ENCODE data around the gene RHBDD1. TPM values are rescaled to one million over a fixed set of nuclear protein-coding genes. Genes with fewer than 3 reads are reported as not detected.

The RHBDD1 gene
- total and polyA plus RNA-seq, 9 donors: 11.5 to 95.8 (median 49.5) TPM

- Histone ChIP-seq H3K27me3 (no peaks in the 10 kb centered on the region), H3K4me1 (ENCODE audit: insufficient read depth) (no peaks in the 10 kb centered on the region), H3K36me3 (no peaks in the 10 kb centered on the region), H3K27ac (no peak overlapping the region), H3K4me3 (no peak overlapping the region), H3K9me3 (no peaks in the 10 kb centered on the region)
- intact Hi-C loops (cut with DNase I): no loop called here
- DNase-seq: no peak
- TF ChIP-seq POLR2A (IDR thresholded peaks at IDR 0.05) (no peak), EP300 (IDR thresholded peaks at IDR 0.05) (no peak)
- TF ChIP-seq, protein P1, sequence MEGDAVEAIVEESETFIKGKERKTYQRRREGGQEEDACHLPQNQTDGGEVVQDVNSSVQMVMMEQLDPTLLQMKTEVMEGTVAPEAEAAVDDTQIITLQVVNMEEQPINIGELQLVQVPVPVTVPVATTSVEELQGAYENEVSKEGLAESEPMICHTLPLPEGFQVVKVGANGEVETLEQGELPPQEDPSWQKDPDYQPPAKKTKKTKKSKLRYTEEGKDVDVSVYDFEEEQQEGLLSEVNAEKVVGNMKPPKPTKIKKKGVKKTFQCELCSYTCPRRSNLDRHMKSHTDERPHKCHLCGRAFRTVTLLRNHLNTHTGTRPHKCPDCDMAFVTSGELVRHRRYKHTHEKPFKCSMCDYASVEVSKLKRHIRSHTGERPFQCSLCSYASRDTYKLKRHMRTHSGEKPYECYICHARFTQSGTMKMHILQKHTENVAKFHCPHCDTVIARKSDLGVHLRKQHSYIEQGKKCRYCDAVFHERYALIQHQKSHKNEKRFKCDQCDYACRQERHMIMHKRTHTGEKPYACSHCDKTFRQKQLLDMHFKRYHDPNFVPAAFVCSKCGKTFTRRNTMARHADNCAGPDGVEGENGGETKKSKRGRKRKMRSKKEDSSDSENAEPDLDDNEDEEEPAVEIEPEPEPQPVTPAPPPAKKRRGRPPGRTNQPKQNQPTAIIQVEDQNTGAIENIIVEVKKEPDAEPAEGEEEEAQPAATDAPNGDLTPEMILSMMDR (IDR thresholded peaks at IDR 0.05): no peak
- WGBS, 3 donors: 88 to 90% (median 88%) methylated on average over 2 of the region's 2 CpGs
Measured at GRCh38 chr2:227025510-227025909, 189.7 kb downstream of the RHBDD1 start.

DNA sequence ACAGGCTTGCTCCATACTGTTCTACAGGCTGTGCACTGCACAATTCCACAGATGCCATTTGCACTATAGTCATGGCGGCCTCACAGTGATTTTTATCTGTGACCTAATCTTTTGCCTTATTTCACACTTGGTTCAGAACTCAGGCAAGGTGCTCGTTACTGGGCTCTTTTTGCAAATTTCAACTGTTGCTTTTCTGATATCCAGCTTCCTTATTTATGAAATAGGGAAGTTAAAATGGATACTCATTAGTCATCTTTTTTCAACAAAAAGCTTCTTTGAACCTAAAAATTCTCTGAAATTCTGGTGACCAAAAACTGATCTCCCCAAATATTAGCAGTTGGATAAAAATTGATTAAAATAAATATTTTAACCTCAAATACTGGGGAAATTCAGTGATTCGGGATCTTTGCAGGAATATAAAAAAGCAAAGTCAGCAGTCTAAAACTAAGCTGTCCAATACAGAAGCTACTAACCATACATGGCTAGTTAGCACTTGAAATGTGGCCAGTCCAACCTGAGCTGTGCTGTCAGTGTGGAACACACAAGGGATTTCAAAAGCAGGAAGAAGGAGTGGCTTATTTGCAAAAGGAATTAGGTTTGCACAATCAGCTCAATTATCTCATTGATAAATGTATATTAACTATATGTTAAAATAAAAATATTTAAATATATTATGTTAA, 193.7 kb downstream of the RHBDD1 start:
- no peak overlapping the region for H3K27ac ChIP-seq
- H3K4me3 ChIP-seq: no peak overlapping the region
- intact Hi-C loops (cut with DNase I): no loop called here
- DNase-seq: no peak
- no peaks in the 10 kb centered on the region for H3K4me1 ChIP-seq (ENCODE audit: insufficient read depth)
- TF ChIP-seq, protein P1 (IDR thresholded peaks at IDR 0.05): no peak
- TF ChIP-seq POLR2A (IDR thresholded peaks at IDR 0.05) (no peak), EP300 (IDR thresholded peaks at IDR 0.05) (no peak)
- H3K36me3 ChIP-seq: no peaks in the 10 kb centered on the region
- no peaks in the 10 kb centered on the region for H3K27me3 ChIP-seq
- WGBS, 3 donors: 92 to 93% (median 92%) methylated on average over 3 of the region's 3 CpGs
- H3K9me3 ChIP-seq: no peaks in the 10 kb centered on the region

GRCh38 chr2:227030789-227031188, 194.9 kb downstream of the RHBDD1 start:
- Histone ChIP-seq H3K9me3 (no peaks in the 10 kb centered on the region), H3K36me3 (no peaks in the 10 kb centered on the region), H3K4me1 (ENCODE audit: insufficient read depth) (no peaks in the 10 kb centered on the region), H3K4me3 (no peak overlapping the region), H3K27me3 (no peaks in the 10 kb centered on the region), H3K27ac (no peak overlapping the region)
- DNase-seq: no peak
- intact Hi-C loops (cut with DNase I): no loop called here
- TF ChIP-seq POLR2A (IDR thresholded peaks at IDR 0.05) (no peak), EP300 (IDR thresholded peaks at IDR 0.05) (no peak)
- TF ChIP-seq, protein P1 (IDR thresholded peaks at IDR 0.05): no peak
- 91 to 95% (median 91%) methylated on average over 2 of the region's 2 CpGs for WGBS, 3 donors

DNA sequence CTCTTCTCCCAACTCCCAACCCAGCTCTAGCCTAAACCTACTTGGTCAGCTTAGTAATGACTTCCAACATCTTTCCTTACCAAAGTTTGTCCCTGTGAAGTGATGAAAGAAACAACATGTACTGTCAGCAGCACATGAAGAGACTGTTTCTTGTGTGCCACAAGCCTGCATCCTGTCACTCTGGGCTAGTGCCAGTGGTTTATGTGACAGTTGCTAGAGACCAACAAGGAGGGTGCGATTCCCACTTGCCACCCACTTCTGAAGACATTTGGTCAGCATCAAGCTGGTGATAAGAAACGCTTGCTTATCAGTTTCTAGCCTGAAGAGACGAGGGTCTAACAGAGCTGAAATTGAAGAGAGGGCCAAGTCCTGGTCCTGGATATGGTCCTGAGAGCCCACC, 195.5 kb downstream of the RHBDD1 start:
- H3K4me1 ChIP-seq (ENCODE audit: insufficient read depth): no peaks in the 10 kb centered on the region
- intact Hi-C loops (cut with DNase I): no loop called here
- no peaks in the 10 kb centered on the region for H3K27me3 ChIP-seq
- no peak overlapping the region for H3K27ac ChIP-seq
- H3K9me3 ChIP-seq: no peaks in the 10 kb centered on the region
- no peaks in the 10 kb centered on the region for H3K36me3 ChIP-seq
- H3K4me3 ChIP-seq: no peak overlapping the region
- TF ChIP-seq EP300 (IDR thresholded peaks at IDR 0.05) (no peak), POLR2A (IDR thresholded peaks at IDR 0.05) (no peak)
- TF ChIP-seq, protein P1 (IDR thresholded peaks at IDR 0.05): no peak
- WGBS, 3 donors: 59 to 71% (median 68%) methylated on average over 3 of the region's 3 CpGs
- no peak for DNase-seq
